Keratinocyte (primary cell): ENCODE measurements around the gene TNNT2. TPM values are rescaled to one million over a fixed set of nuclear protein-coding genes. Genes with fewer than 3 reads are reported as not detected.

ENCODE experiments used
- DNase-seq: peaks from one replicate; pipeline ENCODE4 v3.0.0-alpha.2; 2011; ENCODE audit warnings: low read depth, missing footprints, low spot score
- FAIRE-seq: peaks from 2 replicates; lab custom pipeline; 2011; peaks lifted over from hg19 to GRCh38; lab: Jason Lieb, UNC
- H2AFZ ChIP-seq: 2 replicates; pipeline ENCODE4 v1.6.0; 2012; ENCODE audit warnings: low read length, control low read depth, inconsistent platforms; ENCODE audit not compliant: control insufficient read depth
- H3K27ac ChIP-seq: 2 replicates; pipeline ENCODE4 v1.5.1; 2011; ENCODE audit warnings: low read length; ENCODE audit not compliant: control insufficient read depth, insufficient read depth
- H3K27me3 ChIP-seq: 3 replicates; pipeline ENCODE4 v1.6.0; 2011; ENCODE audit warnings: low read length; ENCODE audit not compliant: control insufficient read depth, insufficient read depth; ENCODE audit errors: extremely low read depth
- H3K36me3 ChIP-seq, 2 experiments: 2 replicates in 1 of 2; 3 replicates in 1 of 2; pipeline ENCODE4 v1.5.1; 2011; ENCODE audit warnings: low read length in 2 of 2, mild to moderate bottlenecking in 1 of 2; ENCODE audit not compliant: control insufficient read depth in 2 of 2, insufficient read depth in 2 of 2; ENCODE audit errors: extremely low read depth in 1 of 2
- H3K4me1 ChIP-seq: 3 replicates; pipeline ENCODE4 v1.5.1; 2011; ENCODE audit warnings: low read length; ENCODE audit not compliant: control insufficient read depth, insufficient read depth; ENCODE audit errors: extremely low read depth
- H3K4me2 ChIP-seq: 3 replicates; pipeline ENCODE4 v1.6.0; 2011; ENCODE audit warnings: low read depth, low read length; ENCODE audit not compliant: control insufficient read depth, insufficient read depth; ENCODE audit errors: extremely low read depth
- H3K4me3 ChIP-seq, 3 experiments: fragments of 200-600 bp in 1 of 3; sonication (generic) in 1 of 3; 2 replicates in 2 of 3; 3 replicates in 1 of 3; pipeline ENCODE4 v1.5.1; 2011 to 2016; ENCODE audit warnings: low read length in 3 of 3, mild to moderate bottlenecking in 3 of 3, control low read depth in 2 of 3, inconsistent platforms in 1 of 3, low read depth in 1 of 3, mixed read lengths in 1 of 3, mixed run types in 1 of 3, moderate library complexity in 1 of 3; ENCODE audit not compliant: control insufficient read depth in 2 of 3, insufficient read depth in 2 of 3; ENCODE audit errors: extremely low read depth in 1 of 3
- H3K79me2 ChIP-seq: 2 replicates; pipeline ENCODE4 v1.6.0; 2012; ENCODE audit warnings: low read length; ENCODE audit not compliant: control insufficient read depth, insufficient read depth
- H3K9ac ChIP-seq: 3 replicates; pipeline ENCODE4 v1.6.0; 2011; ENCODE audit warnings: low read length; ENCODE audit not compliant: control insufficient read depth, insufficient read depth; ENCODE audit errors: extremely low read depth
- H3K9me1 ChIP-seq: 3 replicates; pipeline ENCODE4 v1.6.0; 2011; ENCODE audit warnings: low read length; ENCODE audit not compliant: control insufficient read depth, insufficient read depth; ENCODE audit errors: extremely low read depth
- H3K9me3 ChIP-seq: 2 replicates; pipeline ENCODE4 v1.5.1; 2012; ENCODE audit warnings: low read depth, low read length; ENCODE audit not compliant: control insufficient read depth
- H4K20me1 ChIP-seq: 3 replicates; pipeline ENCODE4 v1.6.0; 2011; ENCODE audit warnings: low read length; ENCODE audit not compliant: control insufficient read depth, insufficient read depth; ENCODE audit errors: extremely low read depth
- CTCF ChIP-seq, 3 experiments: IDR thresholded peaks in 1 of 3; conservative IDR thresholded peaks in 1 of 3; optimal IDR thresholded peaks in 1 of 3; 2 replicates in 2 of 3; 3 replicates in 1 of 3; pipeline versions ENCODE3 to v1.5.1; 2011; ENCODE audit warnings: low read length in 3 of 3, mild to moderate bottlenecking in 3 of 3, moderate library complexity in 2 of 3, control low read depth in 1 of 3, inconsistent platforms in 1 of 3; ENCODE audit not compliant: insufficient read depth in 2 of 3; ENCODE audit errors: extremely low read depth in 1 of 3
- EZH2 ChIP-seq: IDR thresholded peaks from one replicate; pipeline ENCODE4 v1.6.1; 2012; ENCODE audit warnings: inconsistent platforms, mild to moderate bottlenecking, low read length, moderate library complexity
- dilution Hi-C: fragments of 300-500 bp; cut with MboI; formaldehyde crosslinking; loops from one replicate; pipeline ENCODE4 v1.7.0; 2020; ENCODE audit warnings: low sequenced_read_pairs; ENCODE audit not compliant: extremely low pct_ligation_motif_present
- polyA plus RNA-seq, 5 experiments: library from polyadenylated mRNA; depleted of rRNA in 3 of 5; stranded (reverse) in 3 of 5; stranded (forward) in 1 of 5; unstranded in 1 of 5; fragments of >200 nt; gene quantifications; 1 replicate in 1 of 5; 2 replicates in 3 of 5; 3 replicates in 1 of 5; pipeline versions ENCODE4 v1.2.1 to v1.2.3, GENCODE V29; 2011 to 2012; ENCODE audit warnings: missing spikeins in 2 of 5, low read depth in 1 of 5, low replicate concordance in 1 of 5

The TNNT2 gene
- polyA plus RNA-seq, 1 donor (not counting 4 experiments of a cell fraction or from before 2014, with no cell fraction given), result 1.4 TPM

DNA sequence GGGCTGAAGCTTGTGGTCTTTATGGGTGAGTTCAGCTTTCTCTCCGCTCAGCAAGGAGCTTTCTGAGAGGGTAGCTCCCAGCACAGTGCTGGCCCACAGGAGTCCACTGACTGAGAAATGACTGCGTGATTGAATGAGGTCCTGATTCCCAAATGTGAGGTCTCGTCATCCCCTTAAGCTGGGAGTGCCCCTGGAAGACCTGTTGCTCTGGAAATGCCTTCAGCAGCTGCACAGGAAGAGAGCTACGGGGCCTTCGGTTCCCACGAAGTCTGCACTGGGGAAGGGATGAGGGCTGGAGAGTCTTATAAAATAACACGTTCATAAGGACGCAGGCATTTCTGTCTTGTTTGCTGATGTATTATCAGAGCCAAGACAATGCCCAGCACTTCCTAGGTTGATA, 14.0 kb downstream of the TNNT2 start:
- Histone ChIP-seq H3K9me3 (no peaks in the 10 kb centered on the region), H3K4me2 (no peak overlapping the region), H3K4me3 (no peak overlapping the region), H3K27me3 (peaks cover 30% of the 10 kb centered on the region), H3K4me1 (peaks cover 5% of the 10 kb centered on the region), H3K27ac (no peak overlapping the region), H3K9ac (no peak overlapping the region), H3K36me3 (no peaks in the 10 kb centered on the region), H4K20me1 (no peaks in the 10 kb centered on the region), H3K79me2 (no peaks in the 10 kb centered on the region), H3K9me1 (no peaks in the 10 kb centered on the region), H2AFZ (no peak overlapping the region)
- TF ChIP-seq EZH2 (no peak), CTCF (optimal IDR thresholded peaks at IDR 0.05 in 1 of 3, IDR thresholded peaks at IDR 0.05 in 1 of 3, conservative IDR thresholded peaks at IDR 0.05 in 1 of 3; ENCODE audit: extremely low read depth in 1 of 3, insufficient read depth in 2 of 3, low read length in 3 of 3) (no peak)
- no peak for DNase-seq
- FAIRE-seq, result no peak
- dilution Hi-C loops, result no loop called here

GRCh38 chr1:201362906-201363305, 14.6 kb downstream of the TNNT2 start:
- no peak overlapping the region for H3K27ac ChIP-seq
- no peak overlapping the region for H3K4me2 ChIP-seq
- no peak overlapping the region for H2AFZ ChIP-seq
- H3K4me1 ChIP-seq, result peaks cover 11% of the 10 kb centered on the region
- H3K36me3 ChIP-seq, result no peaks in the 10 kb centered on the region
- no peaks in the 10 kb centered on the region for H3K9me1 ChIP-seq
- H3K9me3 ChIP-seq, result no peaks in the 10 kb centered on the region
- H3K9ac ChIP-seq, result no peak overlapping the region
- no peak for TF ChIP-seq CTCF (optimal IDR thresholded peaks at IDR 0.05 in 1 of 3, IDR thresholded peaks at IDR 0.05 in 1 of 3, conservative IDR thresholded peaks at IDR 0.05 in 1 of 3; ENCODE audit: extremely low read depth in 1 of 3, insufficient read depth in 2 of 3, low read length in 3 of 3)
- no peak for TF ChIP-seq EZH2
- DNase-seq, result no peak
- no peaks in the 10 kb centered on the region for H3K79me2 ChIP-seq
- H4K20me1 ChIP-seq, result no peaks in the 10 kb centered on the region
- FAIRE-seq, result no peak
- H3K27me3 ChIP-seq, result peaks cover 24% of the 10 kb centered on the region
- no peak overlapping the region for H3K4me3 ChIP-seq
- dilution Hi-C loops, result no loop called here
